HepG2 (cell line): ENCODE results near the gene ADAMTS4. TPM values are rescaled to one million over a fixed set of nuclear protein-coding genes. Genes with fewer than 3 reads are reported as not detected.

Experiments
- HNF4A ChIP-seq: sonication (generic); formaldehyde crosslinking; IDR thresholded peaks from 2 replicates; pipeline ENCODE4 v1.4.0; 2020; ENCODE audit warnings: missing genetic modification reagents
- IRF2 ChIP-seq: IDR thresholded peaks from 2 replicates; pipeline ENCODE4 v1.6.1; 2018; ENCODE audit warnings: missing genetic modification reagents, missing compliant biosample characterization
- JARID2 ChIP-seq: sonication (generic); formaldehyde crosslinking; IDR thresholded peaks from 2 replicates; pipeline ENCODE4 v1.8.1; 2023; ENCODE audit warnings: missing genetic modification reagents, inconsistent platforms; ENCODE audit not compliant: insufficient replicate concordance
- PITX1 ChIP-seq: sonication (generic); formaldehyde crosslinking; IDR thresholded peaks from 2 replicates; pipeline ENCODE4 v1.5.1; 2020; ENCODE audit warnings: mild to moderate bottlenecking, missing genetic modification reagents
- SAP130 ChIP-seq: IDR thresholded peaks from 2 replicates; pipeline ENCODE4 v1.6.1; 2016; ENCODE audit warnings: low read depth
- TEAD3 ChIP-seq: optimal IDR thresholded peaks from 2 replicates; pipeline ENCODE3; 2016; ENCODE audit warnings: borderline replicate concordance
- ZBTB39 ChIP-seq: sonication (generic); formaldehyde crosslinking; IDR thresholded peaks from 2 replicates; pipeline ENCODE4 v1.5.0; 2020; ENCODE audit warnings: missing genetic modification reagents
- ZNF687 ChIP-seq: sonication (generic); formaldehyde crosslinking; IDR thresholded peaks from 2 replicates; pipeline ENCODE4 v1.5.1; 2020; ENCODE audit warnings: mild to moderate bottlenecking, missing genetic modification reagents, moderate library complexity
- polyA plus RNA-seq, 8 experiments: library from polyadenylated mRNA; depleted of rRNA in 3 of 8; stranded (reverse) in 7 of 8; unstranded in 1 of 8; fragments of >200 nt; fragmentation: Illumina TruSeq in 4 of 8; extraction: Trizol in 4 of 8; gene quantifications; 2 replicates each; pipeline versions ENCODE4 v1.2.1 to v1.2.3, GENCODE V29; 2011 to 2016; ENCODE audit warnings: low read depth in 4 of 8, missing spikeins in 1 of 8, mixed read lengths in 1 of 8; ENCODE audit not compliant: insufficient read depth in 1 of 8
- total RNA-seq, 5 experiments: library from RNA; depleted of rRNA; stranded (reverse); fragments of >200 nt; fragmentation: Illumina TruSeq; extraction: Trizol; gene quantifications; 2 replicates each; pipeline ENCODE4 v1.2.3, GENCODE V29; 2016; ENCODE audit warnings: low read depth in 1 of 5

ADAMTS4 gene
- total and polyA plus RNA-seq, 2 of the 13 experiments (the other 11 are each of a cell fraction or from before 2014, with no cell fraction given), result 0.51 to 1.7 TPM

GRCh38 chr1:161200421-161200991, 1.7 kb upstream of the ADAMTS4 start (continued):
- TF ChIP-seq ZBTB39 (CRISPR knock-in tag) (no peak), PITX1 (CRISPR knock-in tag) (0 out of 2 replicates have a peak, but pooled peaks have one; percentile 33), TEAD3 (CRISPR knock-in tag) (peak; percentile 33), HNF4A (CRISPR knock-in tag) (0 out of 2 replicates have a peak, but pooled peaks have one; percentile 31), IRF2 (CRISPR knock-in tag) (0 out of 2 replicates have a peak, but pooled peaks have one; percentile 10), JARID2 (CRISPR knock-in tag) (no peak), ZNF687 (peak; percentile 30; the same call in 1 of the 2 replicates), SAP130 (peak; percentile 46; the same call in 1 of the 2 replicates)
- TF ChIP-seq, all 625 proteins: peak for 14
